IgD-negative memory B cell (primary cell): Measurements from ENCODE around the gene OAF. TPM values are rescaled to one million over a fixed set of nuclear protein-coding genes. Genes with fewer than 3 reads are reported as not detected.

Source experiments
- H3K27ac Mint-ChIP-seq, 3 donors: one replicate each; pipeline ENCODE4 v1.8.0; 2020 to 2022; ENCODE audit warnings: mild to moderate bottlenecking in 3 of 3, mixed read lengths in 3 of 3, moderate library complexity in 1 of 3
- H3K27me3 Mint-ChIP-seq: one replicate; pipeline ENCODE4 v1.8.0; 2021; ENCODE audit warnings: mixed read lengths
- H3K36me3 Mint-ChIP-seq: one replicate; pipeline ENCODE4 v1.8.0; 2020; ENCODE audit warnings: mild to moderate bottlenecking, mixed read lengths
- H3K4me1 Mint-ChIP-seq, 3 donors: one replicate each; pipeline ENCODE4 v1.8.0; 2020 to 2022; ENCODE audit warnings: mixed read lengths in 3 of 3, mild to moderate bottlenecking in 1 of 3
- H3K4me3 Mint-ChIP-seq, 4 donors: one replicate each; pipeline ENCODE4 v1.8.0; 2020 to 2022; ENCODE audit warnings: mild to moderate bottlenecking in 4 of 4, mixed read lengths in 4 of 4, moderate library complexity in 3 of 4
- H3K9me3 Mint-ChIP-seq, 3 donors: one replicate each; pipeline ENCODE4 v1.8.0; 2020 to 2021; ENCODE audit warnings: mixed read lengths in 3 of 3, mild to moderate bottlenecking in 1 of 3
- polyA plus RNA-seq: library from polyadenylated mRNA; unstranded; fragments of 300-500 nt; fragmentation: Illumina TruSeq; gene quantifications from one replicate; pipeline ENCODE4 v1.2.3, GENCODE V29; 2021

Gene OAF
- polyA plus RNA-seq, 1 donor from 2014 or later: 0.45 TPM

GRCh38 chr11:120208001-120208441, 2.8 kb upstream of the OAF start:
- no peaks in the 10 kb centered on the region for H3K9me3 Mint-ChIP-seq
- no peaks in the 10 kb centered on the region for H3K36me3 Mint-ChIP-seq
- peaks cover 6 to 13% (median 11%) of the 10 kb centered on the region in 3 donors for H3K4me1 Mint-ChIP-seq
- peak overlapping the region in 1 of 4 donors; percentile 94 for H3K4me3 Mint-ChIP-seq
- H3K27ac Mint-ChIP-seq: no peak overlapping the region
- peaks cover 8% of the 10 kb centered on the region for H3K27me3 Mint-ChIP-seq

- peaks cover 8% of the 10 kb centered on the region for H3K27me3 Mint-ChIP-seq
- no peaks in the 10 kb centered on the region for H3K9me3 Mint-ChIP-seq
- no peak overlapping the region for H3K27ac Mint-ChIP-seq
- no peaks in the 10 kb centered on the region for H3K36me3 Mint-ChIP-seq
- peak overlapping the region in 3 of 4 donors; percentile 63 to 94 (median 73) for H3K4me3 Mint-ChIP-seq
- H3K4me1 Mint-ChIP-seq: peaks cover 6 to 13% (median 11%) of the 10 kb centered on the region in 3 donors
Measured at GRCh38 chr11:120208777-120209176, 2.1 kb upstream of the OAF start.

DNA sequence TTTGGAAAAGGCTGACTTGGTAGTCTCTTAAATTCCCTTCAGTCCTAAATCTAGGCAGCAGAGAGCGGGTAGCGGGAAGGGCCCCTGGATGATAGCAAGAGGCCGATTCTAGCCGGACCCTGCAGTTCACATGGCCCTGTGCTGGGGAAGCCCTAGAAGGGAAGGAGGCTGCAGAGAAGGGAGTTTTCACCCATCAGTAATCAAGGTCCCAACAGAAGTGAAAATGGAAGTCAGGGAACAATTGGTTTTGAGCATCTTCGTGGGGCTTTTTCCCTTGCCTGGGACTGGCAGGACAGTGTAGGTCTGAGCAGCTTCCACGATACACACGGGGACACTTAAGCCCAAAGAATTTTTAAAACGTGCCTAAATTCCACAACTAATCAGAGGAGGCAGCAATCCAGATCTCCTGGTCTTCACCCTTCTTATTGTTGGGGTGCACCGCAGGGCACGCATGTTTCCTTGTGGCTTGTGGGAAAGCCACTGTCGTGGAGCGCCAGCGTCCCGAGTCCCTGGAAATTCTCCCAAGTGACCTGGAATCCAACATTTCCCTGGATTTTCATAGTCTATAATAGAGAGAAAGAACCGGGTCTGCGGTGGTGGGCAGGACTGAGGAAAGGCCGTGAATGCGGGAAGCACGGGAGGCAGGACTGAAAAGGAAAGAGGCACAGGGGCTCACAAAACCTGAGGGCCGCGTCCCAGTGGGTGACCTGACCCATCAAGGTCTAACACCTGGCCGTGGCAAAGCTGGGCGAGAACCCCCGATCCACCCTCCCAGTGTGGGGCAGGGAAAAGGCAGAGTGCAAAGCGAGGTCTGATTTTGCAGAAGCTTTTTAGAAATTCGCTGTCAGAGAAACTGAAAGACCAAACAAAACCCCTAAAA, 846 bp upstream of the OAF start:
- Mint-ChIP-seq H3K4me1 (peaks cover 6 to 13% (median 11%) of the 10 kb centered on the region in 3 donors), H3K4me3 (peak overlapping the region; percentile 73 to 95 (median 92)), H3K27ac (peak overlapping the region in 2 of 3 donors; percentile 63 to 88), H3K36me3 (no peaks in the 10 kb centered on the region), H3K9me3 (no peaks in the 10 kb centered on the region), H3K27me3 (peaks cover 8% of the 10 kb centered on the region)

- Mint-ChIP-seq H3K9me3 (no peaks in the 10 kb centered on the region), H3K36me3 (no peaks in the 10 kb centered on the region), H3K4me1 (peaks cover 6 to 13% (median 11%) of the 10 kb centered on the region in 3 donors), H3K4me3 (peak overlapping the region; percentile 72 to 96 (median 90)), H3K27ac (peak overlapping the region in 1 of 3 donors; percentile 38), H3K27me3 (peaks cover 11% of the 10 kb centered on the region)
Measured at GRCh38 chr11:120211522-120212258, 858 bp downstream of the OAF start.

GRCh38 chr11:120212259-120212878, 1.5 kb downstream of the OAF start:
- Mint-ChIP-seq H3K27me3 (peaks cover 9% of the 10 kb centered on the region), H3K9me3 (no peaks in the 10 kb centered on the region), H3K36me3 (no peaks in the 10 kb centered on the region), H3K27ac (no peak overlapping the region), H3K4me3 (peak overlapping the region in 3 of 4 donors; percentile 24 to 84 (median 71)), H3K4me1 (peaks cover 6 to 13% (median 11%) of the 10 kb centered on the region in 3 donors)

DNA sequence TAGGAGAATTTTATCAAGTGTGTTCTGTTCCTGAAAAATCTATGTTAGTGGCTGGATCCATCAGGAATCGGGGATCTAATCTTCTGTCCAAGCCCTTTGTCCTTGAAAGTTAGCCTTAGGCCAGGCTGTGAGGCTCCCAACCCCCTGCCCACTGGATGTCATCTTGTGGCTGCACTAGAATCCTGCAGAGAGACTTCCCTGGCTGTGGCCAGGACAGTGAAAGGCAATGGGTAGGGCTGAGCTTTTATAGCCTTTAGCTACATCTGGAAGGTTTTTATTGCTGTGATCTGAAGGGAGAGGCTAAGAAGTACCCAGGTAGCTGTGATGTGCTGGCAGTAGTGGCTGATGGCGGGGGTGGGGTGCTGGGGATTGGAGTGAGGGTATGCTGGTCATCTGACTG, 2.1 kb downstream of the OAF start:
- H3K4me1 Mint-ChIP-seq: peaks cover 6 to 13% (median 11%) of the 10 kb centered on the region in 3 donors
- H3K9me3 Mint-ChIP-seq: no peaks in the 10 kb centered on the region
- H3K36me3 Mint-ChIP-seq: no peaks in the 10 kb centered on the region
- no peak overlapping the region for H3K27ac Mint-ChIP-seq
- peaks cover 9% of the 10 kb centered on the region for H3K27me3 Mint-ChIP-seq
- peak overlapping the region in 2 of 4 donors; percentile 4 to 68 for H3K4me3 Mint-ChIP-seq

- Mint-ChIP-seq H3K27me3 (peaks cover 6% of the 10 kb centered on the region), H3K27ac (no peak overlapping the region), H3K4me1 (peaks cover 6 to 12% (median 12%) of the 10 kb centered on the region in 3 donors), H3K36me3 (peaks cover 2% of the 10 kb centered on the region), H3K9me3 (no peaks in the 10 kb centered on the region), H3K4me3 (peak overlapping the region in 1 of 4 donors; percentile 74)
Measured at GRCh38 chr11:120214581-120214980, 3.7 kb downstream of the OAF start.

DNA sequence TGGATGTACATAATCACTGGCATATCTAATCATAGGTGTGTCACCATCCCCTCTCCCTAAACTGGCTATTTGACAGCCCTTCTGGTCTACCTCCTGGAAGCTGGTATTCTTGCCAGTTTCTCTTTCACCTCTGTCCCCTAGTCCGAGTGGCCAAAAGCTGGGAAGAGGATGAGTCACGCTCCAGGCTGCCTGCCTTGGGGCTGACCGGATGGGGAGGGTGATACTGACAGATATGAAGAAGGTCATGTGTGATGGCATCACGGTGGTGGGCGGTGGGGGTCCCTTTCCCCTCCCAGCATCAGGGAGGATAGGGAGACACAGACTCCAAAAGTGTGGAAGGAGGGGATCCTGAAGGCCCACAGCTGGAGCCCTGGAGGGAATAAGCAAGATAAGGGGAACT, 4.8 kb downstream of the OAF start:
- Mint-ChIP-seq H3K4me3 (no peak overlapping the region), H3K9me3 (no peaks in the 10 kb centered on the region), H3K27me3 (peaks cover 4% of the 10 kb centered on the region), H3K27ac (no peak overlapping the region), H3K4me1 (peaks cover 0 to 6% (median 6%) of the 10 kb centered on the region in 3 donors), H3K36me3 (peaks cover 2% of the 10 kb centered on the region)

GRCh38 chr11:120216426-120217102, 5.7 kb downstream of the OAF start:
- Mint-ChIP-seq H3K27me3 (peaks cover 4% of the 10 kb centered on the region), H3K27ac (no peak overlapping the region), H3K9me3 (no peaks in the 10 kb centered on the region), H3K4me1 (peaks cover 0 to 5% (median 4%) of the 10 kb centered on the region in 3 donors), H3K36me3 (peaks cover 2% of the 10 kb centered on the region), H3K4me3 (peak overlapping the region in 1 of 4 donors; percentile 41)

DNA sequence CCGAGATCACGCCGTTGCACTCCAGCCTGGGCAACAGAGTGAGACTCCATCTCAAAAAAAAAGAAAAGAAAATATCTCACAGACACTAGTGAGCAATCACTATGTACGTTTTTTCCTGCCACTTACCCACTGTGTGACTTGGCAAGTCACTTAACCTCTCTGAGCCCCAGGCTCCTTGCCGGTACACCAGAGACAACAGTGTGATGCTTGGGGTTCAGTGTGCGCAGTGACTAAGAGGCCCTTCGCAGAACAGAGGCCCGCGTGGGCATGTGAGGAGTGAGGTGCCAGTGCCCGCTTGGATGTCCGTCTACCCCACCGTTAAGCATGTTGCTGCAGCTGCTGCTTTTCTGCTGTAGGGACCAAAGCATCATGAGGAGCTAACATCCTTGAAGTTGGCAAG, 6.7 kb downstream of the OAF start:
- peak overlapping the region in 1 of 3 donors; percentile 30 for H3K27ac Mint-ChIP-seq
- no peaks in the 10 kb centered on the region for H3K9me3 Mint-ChIP-seq
- H3K4me3 Mint-ChIP-seq: no peak overlapping the region

GRCh38 chr11:120217941-120218694, 7.3 kb downstream of the OAF start:
- H3K4me3 Mint-ChIP-seq: no peak overlapping the region
- H3K9me3 Mint-ChIP-seq: no peaks in the 10 kb centered on the region
- peak overlapping the region in 1 of 3 donors; percentile 30 for H3K27ac Mint-ChIP-seq
- peaks cover 0 to 1% (median 0%) of the 10 kb centered on the region in 3 donors for H3K4me1 Mint-ChIP-seq
- H3K36me3 Mint-ChIP-seq: peaks cover 2% of the 10 kb centered on the region
- peaks cover 4% of the 10 kb centered on the region for H3K27me3 Mint-ChIP-seq

More for the DNA sequence above, 6.7 kb downstream of the OAF start:
- Mint-ChIP-seq H3K4me1 (peaks cover 0 to 1% (median 0%) of the 10 kb centered on the region in 3 donors), H3K36me3 (peaks cover 2% of the 10 kb centered on the region), H3K27me3 (peaks cover 4% of the 10 kb centered on the region)

DNA sequence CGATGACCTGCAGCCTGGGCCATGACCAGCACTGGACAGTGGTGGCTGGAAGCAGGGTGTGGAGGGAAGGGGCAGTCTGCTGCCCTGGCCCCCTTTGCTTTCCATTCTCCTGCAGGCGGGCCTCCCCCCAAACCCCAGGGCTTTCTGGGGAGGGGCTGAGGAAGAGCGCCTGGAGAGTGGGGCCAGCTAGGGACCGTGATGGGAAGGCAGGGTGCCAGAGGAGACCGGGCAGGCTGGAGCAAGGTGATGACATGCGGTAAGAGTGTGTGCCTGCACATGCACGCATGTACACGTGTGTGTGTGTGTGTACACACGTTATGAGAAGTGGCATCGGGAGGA, 7.8 kb downstream of the OAF start:
- Mint-ChIP-seq H3K4me3 (no peak overlapping the region), H3K36me3 (peaks cover 2% of the 10 kb centered on the region), H3K27me3 (peaks cover 4% of the 10 kb centered on the region), H3K27ac (no peak overlapping the region), H3K9me3 (no peaks in the 10 kb centered on the region), H3K4me1 (peaks cover 0 to 1% (median 0%) of the 10 kb centered on the region in 3 donors)

DNA sequence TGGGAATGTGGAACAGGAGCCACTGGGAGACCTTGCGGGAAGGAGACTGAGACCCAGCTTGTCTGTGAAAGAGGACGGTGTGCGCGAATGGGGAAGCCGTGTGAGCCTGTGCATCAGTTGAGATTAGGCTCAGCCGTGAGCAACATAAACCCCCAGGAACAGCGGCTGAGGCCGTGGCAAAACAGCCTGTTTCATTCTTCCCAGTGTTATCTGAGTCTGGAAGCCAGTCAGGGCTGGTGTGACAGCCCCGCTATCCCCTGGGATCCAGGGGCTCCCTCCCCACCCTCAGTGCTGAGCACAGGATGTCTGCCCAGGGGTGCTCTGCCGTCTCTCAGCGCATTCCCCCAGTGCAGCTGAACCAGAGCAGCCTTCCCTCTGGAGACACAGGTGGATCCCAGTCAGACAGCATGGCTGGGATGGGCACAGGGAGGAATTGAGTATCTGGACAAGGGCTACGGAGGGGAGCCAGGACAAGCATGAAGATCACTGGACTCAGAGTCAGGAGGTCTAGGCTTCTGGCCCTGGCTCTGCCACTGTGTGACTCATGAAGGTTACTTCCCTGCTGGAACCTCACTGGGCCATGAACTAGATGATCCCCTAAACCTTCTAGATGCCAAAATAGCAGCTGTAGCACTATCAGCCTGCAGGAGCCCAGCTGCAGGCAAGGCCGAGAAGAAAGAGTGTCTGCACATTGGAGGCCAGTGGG, 8.6 kb downstream of the OAF start:
- Mint-ChIP-seq H3K27ac (no peak overlapping the region), H3K4me1 (peaks cover under 1 to 2% (median 1%) of the 10 kb centered on the region in 3 donors), H3K27me3 (peaks cover 7% of the 10 kb centered on the region), H3K36me3 (peaks cover 2% of the 10 kb centered on the region), H3K9me3 (no peaks in the 10 kb centered on the region), H3K4me3 (no peak overlapping the region)
